ENCODE measurements around the gene KLHL24. TPM values are rescaled to one million over a fixed set of nuclear protein-coding genes. Genes with fewer than 3 reads are reported as not detected.
"Not testable (repeated sequence)": the region's sequence is repeated elsewhere in the genome, so short reads cannot be mapped to it uniquely, and the experiment has no call there.

KLHL24 gene
- total and polyA plus RNA-seq, 3 donors from 2014 or later, result 17.1 to 56.5 (median 44.6) TPM

GRCh38 chr3:183591881-183592521, 43.4 kb upstream of the KLHL24 start:
- H3K4me1 ChIP-seq, result no peaks in the 10 kb centered on the region
- no peaks in the 10 kb centered on the region for H3K9me3 ChIP-seq
- 74 to 76% methylated on average over 6 of the region's 6 CpGs for WGBS, 2 donors
- no peaks in the 10 kb centered on the region for H3K27me3 ChIP-seq
- intact Hi-C loops (cut with DNase I; ENCODE audit: low total_unique reads), result no loop called here
- H3K4me3 ChIP-seq, result no peak overlapping the region
- TF ChIP-seq POLR2A (IDR thresholded peaks at IDR 0.05), result no peak
- peak in 2 of 3 experiments; percentile 20 to 35 for TF ChIP-seq CTCF (IDR thresholded peaks at IDR 0.05)
- H3K27ac ChIP-seq, result no peak overlapping the region
- DNase-seq, result no peak
- no peaks in the 10 kb centered on the region for H3K36me3 ChIP-seq (ENCODE audit: low read depth, missing control alignments)

DNA sequence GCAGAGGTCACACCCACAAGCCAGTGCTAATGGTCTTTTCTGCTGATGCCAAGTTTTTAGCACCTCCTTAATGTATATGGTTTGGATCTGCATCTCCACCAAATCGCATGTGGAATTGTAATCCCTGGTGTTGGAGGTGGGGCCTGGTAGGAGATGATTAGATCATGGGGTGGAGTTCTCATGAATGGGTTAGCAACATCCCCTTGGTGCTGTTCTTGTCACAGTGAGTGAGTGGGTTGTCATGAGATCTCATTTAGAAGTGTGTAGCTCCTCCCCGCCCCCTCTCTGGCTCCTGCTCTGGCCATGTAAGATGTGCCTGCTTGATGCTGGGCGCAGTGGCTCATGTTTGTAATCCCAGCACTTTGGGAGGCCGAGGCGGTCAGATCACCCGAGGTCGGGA, 42.6 kb upstream of the KLHL24 start:
- no peak for TF ChIP-seq CTCF (IDR thresholded peaks at IDR 0.05)
- TF ChIP-seq POLR2A (IDR thresholded peaks at IDR 0.05), result no peak
- WGBS, 2 donors, result 92 to 97% methylated on average over 3 to 7 of the region's 7 CpGs
- Histone ChIP-seq H3K9me3 (no peaks in the 10 kb centered on the region), H3K36me3 (ENCODE audit: low read depth, missing control alignments) (no peaks in the 10 kb centered on the region), H3K4me3 (no peak overlapping the region), H3K27me3 (no peaks in the 10 kb centered on the region), H3K27ac (no peak overlapping the region), H3K4me1 (no peaks in the 10 kb centered on the region)
- DNase-seq, result no peak
- intact Hi-C loops (cut with DNase I; ENCODE audit: low total_unique reads), result no loop called here

DNA sequence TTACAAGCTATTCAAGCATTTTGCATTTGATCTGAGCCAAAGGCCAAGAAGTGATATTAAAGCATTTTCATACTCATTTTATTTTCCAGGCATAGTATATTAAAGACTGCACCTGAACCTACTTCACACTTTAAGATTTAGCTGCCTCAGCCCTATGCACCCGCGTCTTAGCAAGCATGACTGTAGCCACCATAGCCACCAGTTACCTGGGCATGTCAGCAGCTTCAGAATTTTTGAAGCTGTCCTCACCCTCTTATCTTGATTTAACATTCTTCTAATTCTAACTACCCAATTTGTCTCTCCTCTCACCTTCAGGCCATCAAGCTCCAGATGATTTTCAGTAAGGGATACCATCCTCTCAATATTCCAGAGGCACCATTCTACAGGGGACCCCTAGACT, 40.8 kb upstream of the KLHL24 start:
- TF ChIP-seq CTCF (IDR thresholded peaks at IDR 0.05) (no peak), POLR2A (IDR thresholded peaks at IDR 0.05) (no peak)
- intact Hi-C loops (cut with DNase I; ENCODE audit: low total_unique reads), result no loop called here
- Histone ChIP-seq H3K4me3 (no peak overlapping the region), H3K4me1 (no peaks in the 10 kb centered on the region), H3K36me3 (ENCODE audit: low read depth, missing control alignments) (no peaks in the 10 kb centered on the region), H3K9me3 (no peaks in the 10 kb centered on the region), H3K27me3 (no peaks in the 10 kb centered on the region), H3K27ac (no peak overlapping the region)
- WGBS, 2 donors, result 100% methylated on average over 2 of the region's 2 CpGs
- no peak for DNase-seq

GRCh38 chr3:183597959-183598358, 37.5 kb upstream of the KLHL24 start:
- Histone ChIP-seq H3K27ac (no peak overlapping the region), H3K27me3 (no peaks in the 10 kb centered on the region), H3K9me3 (no peaks in the 10 kb centered on the region), H3K4me1 (no peaks in the 10 kb centered on the region), H3K36me3 (ENCODE audit: low read depth, missing control alignments) (no peaks in the 10 kb centered on the region), H3K4me3 (no peak overlapping the region)
- DNase-seq, result no peak
- intact Hi-C loops (cut with DNase I; ENCODE audit: low total_unique reads), result no loop called here
- no peak for TF ChIP-seq POLR2A (IDR thresholded peaks at IDR 0.05)
- TF ChIP-seq CTCF (IDR thresholded peaks at IDR 0.05), result no peak
- 35 to 77% methylated on average over 1 of the region's 1 CpG for WGBS, 2 donors

DNA sequence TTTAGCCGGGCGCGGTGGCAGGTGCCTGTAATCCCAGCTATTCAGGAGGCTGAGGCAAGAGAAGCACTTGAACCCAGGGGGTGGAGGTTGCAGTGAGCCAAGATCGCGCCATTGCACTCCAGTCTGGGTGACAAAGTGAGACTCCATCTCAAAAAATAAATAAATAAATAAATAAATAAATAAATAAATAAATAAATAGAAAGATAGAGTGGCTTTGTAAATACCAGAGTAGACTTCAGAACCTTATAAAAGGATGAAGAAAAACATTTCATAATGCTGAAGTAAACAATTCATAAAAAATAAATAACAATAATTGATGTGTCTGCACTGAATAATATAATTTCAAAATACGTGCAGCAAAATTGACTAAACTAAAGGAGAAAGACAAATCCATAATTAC, 24.1 kb upstream of the KLHL24 start:
- H3K36me3 ChIP-seq (ENCODE audit: low read depth, missing control alignments); H3K4me3 ChIP-seq; DNase-seq; H3K27ac ChIP-seq; H3K4me1 ChIP-seq; H3K27me3 ChIP-seq; H3K9me3 ChIP-seq; intact Hi-C loops (cut with DNase I; ENCODE audit: low total_unique reads): not testable (repeated sequence)
- 96 to 99% methylated on average over 6 of the region's 6 CpGs for WGBS, 2 donors

Data from testis (tissue), 3 donors.